ENCODE data around the gene RAB25. TPM values are rescaled to one million over a fixed set of nuclear protein-coding genes. Genes with fewer than 3 reads are reported as not detected.

The RAB25 gene
- total and polyA plus RNA-seq, 2 of the 13 experiments (the other 11 are each of a cell fraction or from before 2014, with no cell fraction given): 0.20 to 0.22 TPM

DNA sequence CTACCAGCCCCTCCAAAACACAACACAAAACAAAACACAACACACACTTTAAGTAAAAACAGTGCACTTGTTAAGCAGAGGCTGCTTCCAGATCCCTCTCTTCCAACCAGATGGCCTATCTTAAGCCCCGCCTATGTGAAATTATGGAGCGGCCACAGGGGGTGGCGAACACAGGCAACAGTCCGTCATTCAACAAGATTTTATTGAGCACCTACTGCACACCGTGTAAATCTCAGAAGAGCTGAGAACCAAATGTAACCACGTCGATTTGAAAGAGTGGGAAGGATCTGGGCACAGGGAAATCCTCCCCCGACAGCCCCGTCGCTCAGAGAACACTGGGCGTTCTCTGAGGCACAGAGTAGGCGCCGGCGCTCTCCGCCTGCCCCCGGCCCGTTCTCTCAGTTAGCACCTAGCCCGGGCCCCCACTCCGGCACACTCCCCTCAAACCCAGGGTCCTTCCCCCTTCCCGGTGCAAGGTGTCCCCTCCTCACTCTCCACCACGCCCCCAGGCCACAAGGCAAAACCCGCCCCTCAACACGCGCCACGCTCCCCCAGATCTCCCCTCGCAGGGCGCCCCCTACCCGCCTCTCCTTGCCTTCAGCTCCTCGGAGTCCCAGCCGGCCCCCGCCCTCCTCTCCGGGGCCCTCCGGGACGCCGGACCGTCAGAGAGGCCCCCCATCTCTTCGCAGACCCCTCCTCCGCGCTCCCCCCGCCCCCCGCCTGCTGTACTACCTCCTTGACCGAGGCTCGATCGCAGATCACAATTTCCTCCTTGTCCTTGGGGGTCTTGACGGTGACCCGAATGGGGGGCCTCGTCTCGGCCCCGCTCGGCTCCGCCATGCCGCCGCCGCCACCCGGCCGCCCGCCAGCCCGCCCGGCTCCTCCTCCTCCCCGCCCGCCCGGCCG is 7.8 kb upstream of the RAB25 start (continued):
- TF ChIP-seq ZNF788 (CRISPR knock-in tag; IDR thresholded peaks at IDR 0.05; ENCODE audit: borderline replicate concordance): 0 out of 2 replicates have a peak, but pooled peaks have one; percentile 29
- TF ChIP-seq ELF3 (CRISPR knock-in tag; IDR thresholded peaks at IDR 0.05): 0 out of 2 replicates have a peak, but pooled peaks have one; percentile 7
- TF ChIP-seq MED1 (CRISPR knock-in tag; IDR thresholded peaks at IDR 0.05): peak; percentile 41; the same call in 1 of the 2 replicates
- TF ChIP-seq, protein P1, sequence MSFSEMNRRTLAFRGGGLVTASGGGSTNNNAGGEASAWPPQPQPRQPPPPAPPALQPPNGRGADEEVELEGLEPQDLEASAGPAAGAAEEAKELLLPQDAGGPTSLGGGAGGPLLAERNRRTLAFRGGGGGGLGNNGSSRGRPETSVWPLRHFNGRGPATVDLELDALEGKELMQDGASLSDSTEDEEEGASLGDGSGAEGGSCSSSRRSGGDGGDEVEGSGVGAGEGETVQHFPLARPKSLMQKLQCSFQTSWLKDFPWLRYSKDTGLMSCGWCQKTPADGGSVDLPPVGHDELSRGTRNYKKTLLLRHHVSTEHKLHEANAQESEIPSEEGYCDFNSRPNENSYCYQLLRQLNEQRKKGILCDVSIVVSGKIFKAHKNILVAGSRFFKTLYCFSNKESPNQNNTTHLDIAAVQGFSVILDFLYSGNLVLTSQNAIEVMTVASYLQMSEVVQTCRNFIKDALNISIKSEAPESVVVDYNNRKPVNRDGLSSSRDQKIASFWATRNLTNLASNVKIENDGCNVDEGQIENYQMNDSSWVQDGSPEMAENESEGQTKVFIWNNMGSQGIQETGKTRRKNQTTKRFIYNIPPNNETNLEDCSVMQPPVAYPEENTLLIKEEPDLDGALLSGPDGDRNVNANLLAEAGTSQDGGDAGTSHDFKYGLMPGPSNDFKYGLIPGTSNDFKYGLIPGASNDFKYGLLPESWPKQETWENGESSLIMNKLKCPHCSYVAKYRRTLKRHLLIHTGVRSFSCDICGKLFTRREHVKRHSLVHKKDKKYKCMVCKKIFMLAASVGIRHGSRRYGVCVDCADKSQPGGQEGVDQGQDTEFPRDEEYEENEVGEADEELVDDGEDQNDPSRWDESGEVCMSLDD (CRISPR knock-in tag; IDR thresholded peaks at IDR 0.05; ENCODE audit: borderline replicate concordance): peak; percentile 23; the same call in 1 of the 2 replicates
- no peak for TF ChIP-seq BCL6 (CRISPR knock-in tag; IDR thresholded peaks at IDR 0.05)
- peak; percentile 63; the same call in 1 of the 2 replicates for TF ChIP-seq NFKB2 (CRISPR knock-in tag; IDR thresholded peaks at IDR 0.05; ENCODE audit: borderline replicate concordance)
- peak; percentile 99 for TF ChIP-seq ZNF3 (CRISPR knock-in tag; IDR thresholded peaks at IDR 0.05)
- peak; percentile 56; the same call in 1 of the 2 replicates for TF ChIP-seq ZNF891 (CRISPR knock-in tag; IDR thresholded peaks at IDR 0.05)
- TF ChIP-seq GABPA (IDR thresholded peaks at IDR 0.05; ENCODE audit: low read depth, low read length): no peak
- peak; percentile 20; the same call in 1 of the 2 replicates for TF ChIP-seq GABPA (CRISPR knock-in tag; IDR thresholded peaks at IDR 0.05; ENCODE audit: low read depth)
- TF ChIP-seq, protein P2, sequence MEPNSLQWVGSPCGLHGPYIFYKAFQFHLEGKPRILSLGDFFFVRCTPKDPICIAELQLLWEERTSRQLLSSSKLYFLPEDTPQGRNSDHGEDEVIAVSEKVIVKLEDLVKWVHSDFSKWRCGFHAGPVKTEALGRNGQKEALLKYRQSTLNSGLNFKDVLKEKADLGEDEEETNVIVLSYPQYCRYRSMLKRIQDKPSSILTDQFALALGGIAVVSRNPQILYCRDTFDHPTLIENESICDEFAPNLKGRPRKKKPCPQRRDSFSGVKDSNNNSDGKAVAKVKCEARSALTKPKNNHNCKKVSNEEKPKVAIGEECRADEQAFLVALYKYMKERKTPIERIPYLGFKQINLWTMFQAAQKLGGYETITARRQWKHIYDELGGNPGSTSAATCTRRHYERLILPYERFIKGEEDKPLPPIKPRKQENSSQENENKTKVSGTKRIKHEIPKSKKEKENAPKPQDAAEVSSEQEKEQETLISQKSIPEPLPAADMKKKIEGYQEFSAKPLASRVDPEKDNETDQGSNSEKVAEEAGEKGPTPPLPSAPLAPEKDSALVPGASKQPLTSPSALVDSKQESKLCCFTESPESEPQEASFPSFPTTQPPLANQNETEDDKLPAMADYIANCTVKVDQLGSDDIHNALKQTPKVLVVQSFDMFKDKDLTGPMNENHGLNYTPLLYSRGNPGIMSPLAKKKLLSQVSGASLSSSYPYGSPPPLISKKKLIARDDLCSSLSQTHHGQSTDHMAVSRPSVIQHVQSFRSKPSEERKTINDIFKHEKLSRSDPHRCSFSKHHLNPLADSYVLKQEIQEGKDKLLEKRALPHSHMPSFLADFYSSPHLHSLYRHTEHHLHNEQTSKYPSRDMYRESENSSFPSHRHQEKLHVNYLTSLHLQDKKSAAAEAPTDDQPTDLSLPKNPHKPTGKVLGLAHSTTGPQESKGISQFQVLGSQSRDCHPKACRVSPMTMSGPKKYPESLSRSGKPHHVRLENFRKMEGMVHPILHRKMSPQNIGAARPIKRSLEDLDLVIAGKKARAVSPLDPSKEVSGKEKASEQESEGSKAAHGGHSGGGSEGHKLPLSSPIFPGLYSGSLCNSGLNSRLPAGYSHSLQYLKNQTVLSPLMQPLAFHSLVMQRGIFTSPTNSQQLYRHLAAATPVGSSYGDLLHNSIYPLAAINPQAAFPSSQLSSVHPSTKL (CRISPR knock-in tag; IDR thresholded peaks at IDR 0.05): peak; percentile 31; the same call in 1 of the 2 replicates
- TF ChIP-seq PCBP2 (optimal IDR thresholded peaks at IDR 0.05; ENCODE audit: low read depth, low read length, poor library complexity, severe bottlenecking): no peak
- TF ChIP-seq, protein P3, sequence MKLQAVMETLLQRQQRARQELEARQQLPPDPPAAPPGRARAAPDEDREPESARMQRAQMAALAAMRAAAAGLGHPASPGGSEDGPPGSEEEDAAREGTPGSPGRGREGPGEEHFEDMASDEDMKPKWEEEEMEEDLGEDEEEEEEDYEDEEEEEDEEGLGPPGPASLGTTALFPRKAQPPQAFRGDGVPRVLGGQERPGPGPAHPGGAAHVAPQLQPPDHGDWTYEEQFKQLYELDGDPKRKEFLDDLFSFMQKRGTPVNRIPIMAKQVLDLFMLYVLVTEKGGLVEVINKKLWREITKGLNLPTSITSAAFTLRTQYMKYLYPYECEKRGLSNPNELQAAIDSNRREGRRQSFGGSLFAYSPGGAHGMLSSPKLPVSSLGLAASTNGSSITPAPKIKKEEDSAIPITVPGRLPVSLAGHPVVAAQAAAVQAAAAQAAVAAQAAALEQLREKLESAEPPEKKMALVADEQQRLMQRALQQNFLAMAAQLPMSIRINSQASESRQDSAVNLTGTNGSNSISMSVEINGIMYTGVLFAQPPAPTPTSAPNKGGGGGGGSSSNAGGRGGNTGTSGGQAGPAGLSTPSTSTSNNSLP (IDR thresholded peaks at IDR 0.05; ENCODE audit: low read depth, low read length): no peak
- TF ChIP-seq HOXA5 (CRISPR knock-in tag; IDR thresholded peaks at IDR 0.05): 0 out of 2 replicates have a peak, but pooled peaks have one; percentile 43
- TF ChIP-seq PCBP1 (IDR thresholded peaks at IDR 0.05; ENCODE audit: borderline replicate concordance, low read depth, low read length): 0 out of 2 replicates have a peak, but pooled peaks have one; percentile 17
- TF ChIP-seq, protein P4, sequence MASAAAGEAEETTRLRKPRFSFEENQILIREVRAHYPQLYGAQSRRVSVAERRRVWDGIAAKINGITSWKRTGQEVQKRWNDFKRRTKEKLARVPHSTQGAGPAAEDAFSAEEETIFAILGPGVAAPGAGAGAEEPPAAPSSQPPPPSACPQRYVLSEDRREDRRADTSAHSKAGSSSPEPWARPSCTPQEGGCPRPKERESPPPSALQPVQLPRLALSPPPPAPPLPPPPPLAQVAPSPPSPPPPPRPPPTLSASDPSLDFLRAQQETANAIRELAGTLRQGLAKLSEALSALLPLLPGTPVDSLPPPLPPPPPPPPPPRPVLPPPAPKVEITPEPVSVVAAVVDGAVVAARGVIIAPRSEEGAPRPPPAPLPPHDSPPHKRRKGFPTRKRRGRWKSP (CRISPR knock-in tag; IDR thresholded peaks at IDR 0.05): no peak
- TF ChIP-seq CHD2 (IDR thresholded peaks at IDR 0.05; ENCODE audit: low read depth, low read length): no peak
- TF ChIP-seq, protein P5, sequence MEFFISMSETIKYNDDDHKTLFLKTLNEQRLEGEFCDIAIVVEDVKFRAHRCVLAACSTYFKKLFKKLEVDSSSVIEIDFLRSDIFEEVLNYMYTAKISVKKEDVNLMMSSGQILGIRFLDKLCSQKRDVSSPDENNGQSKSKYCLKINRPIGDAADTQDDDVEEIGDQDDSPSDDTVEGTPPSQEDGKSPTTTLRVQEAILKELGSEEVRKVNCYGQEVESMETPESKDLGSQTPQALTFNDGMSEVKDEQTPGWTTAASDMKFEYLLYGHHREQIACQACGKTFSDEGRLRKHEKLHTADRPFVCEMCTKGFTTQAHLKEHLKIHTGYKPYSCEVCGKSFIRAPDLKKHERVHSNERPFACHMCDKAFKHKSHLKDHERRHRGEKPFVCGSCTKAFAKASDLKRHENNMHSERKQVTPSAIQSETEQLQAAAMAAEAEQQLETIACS (CRISPR knock-in tag; IDR thresholded peaks at IDR 0.05): no peak
